Measurements from ENCODE around the gene RILPL1.

DNA sequence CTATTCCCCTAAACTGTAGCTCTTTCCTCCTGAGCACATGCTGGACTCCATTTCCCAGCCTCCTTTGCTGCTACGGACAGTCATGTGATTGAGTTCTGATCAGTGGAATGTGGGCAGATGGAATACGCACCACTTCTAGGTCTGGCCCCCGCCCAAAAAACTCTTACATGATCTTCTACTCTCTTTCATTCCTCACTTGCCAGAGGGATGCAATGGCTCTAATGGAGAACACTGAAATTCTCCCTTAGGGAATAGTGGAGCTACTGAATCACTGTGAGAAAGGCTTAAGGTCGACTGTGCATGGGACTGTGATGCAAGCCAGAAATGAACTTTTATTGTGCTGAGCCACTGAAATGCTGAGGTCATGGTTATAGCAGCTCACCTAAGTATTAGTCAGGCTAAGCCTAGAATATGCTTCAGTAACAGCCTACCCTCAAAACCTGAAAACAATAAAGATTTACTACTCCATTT is 37.9 kb upstream of the RILPL1 start:
- TF ChIP-seq POLR2AphosphoS5 (IDR thresholded peaks at IDR 0.05; ENCODE audit: low read depth, low read length), result no peak
- no peak for TF ChIP-seq TAF1 (IDR thresholded peaks at IDR 0.05; ENCODE audit: borderline replicate concordance, insufficient read depth, low read length)
- TF ChIP-seq SIN3A (IDR thresholded peaks at IDR 0.05; ENCODE audit: borderline replicate concordance, insufficient read depth, low read length), result no peak
- no peak for TF ChIP-seq FOXP2 (optimal IDR thresholded peaks at IDR 0.05; ENCODE audit: borderline replicate concordance, extremely low read depth, extremely low read length, insufficient read depth)
- TF ChIP-seq REST (IDR thresholded peaks at IDR 0.05; ENCODE audit: insufficient read depth in 1 of 2, low read depth in 2 of 2, low read length in 2 of 2), result no peak
